SK-N-DZ (cell line): ENCODE data around the gene COL4A5.

Experiments
- small RNA-seq, 2 experiments: library from RNA; depleted of rRNA; stranded (forward); fragments of <200 nt; gene quantifications; one replicate each; pipeline ENCODE3, GENCODE V24; 2014

The COL4A5 gene

Small RNAs within 50 kb of the gene (small RNA-seq; reads per million reads assigned to genes)
- 0 reads per million in 2 experiments for gene RF00019
